ENCODE data around the gene KIRREL3.

The KIRREL3 gene

DNA sequence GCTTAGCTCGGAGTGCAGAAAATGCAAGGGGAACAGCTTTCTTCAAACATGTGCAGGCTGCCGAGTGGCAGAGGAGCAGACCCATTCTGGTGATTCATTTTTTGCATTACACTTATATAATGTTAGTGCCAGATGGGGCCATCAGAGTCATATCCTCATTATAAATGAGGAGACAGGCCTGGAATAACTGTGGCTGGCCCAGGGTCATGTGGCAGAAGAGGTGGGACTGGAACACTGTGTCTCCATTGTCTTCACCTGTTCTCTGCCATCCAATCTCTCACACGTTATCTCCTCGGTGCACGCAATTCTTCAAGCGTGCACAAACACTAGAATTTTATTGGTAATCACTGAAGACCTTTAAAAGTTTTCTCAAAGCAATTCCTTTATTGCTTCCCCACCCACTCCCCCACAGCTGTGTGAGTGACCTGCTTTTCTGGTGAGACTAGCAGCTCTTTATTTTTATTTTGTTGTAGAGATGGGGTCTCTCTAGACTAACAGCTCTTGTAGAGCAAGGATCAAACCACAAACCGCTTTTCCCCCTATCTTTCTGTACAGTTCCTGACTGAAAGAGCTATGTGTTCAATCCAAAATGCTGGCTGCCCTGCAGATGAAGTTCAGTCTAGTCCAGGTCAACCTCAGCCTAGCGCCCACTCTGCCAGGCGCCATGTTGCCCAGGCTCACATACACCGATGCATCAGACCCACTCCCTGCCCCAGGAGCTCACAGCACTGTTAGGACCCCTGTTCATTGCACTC is 569.8 kb downstream of the KIRREL3 start:
- DNase-seq = no peak

DNA sequence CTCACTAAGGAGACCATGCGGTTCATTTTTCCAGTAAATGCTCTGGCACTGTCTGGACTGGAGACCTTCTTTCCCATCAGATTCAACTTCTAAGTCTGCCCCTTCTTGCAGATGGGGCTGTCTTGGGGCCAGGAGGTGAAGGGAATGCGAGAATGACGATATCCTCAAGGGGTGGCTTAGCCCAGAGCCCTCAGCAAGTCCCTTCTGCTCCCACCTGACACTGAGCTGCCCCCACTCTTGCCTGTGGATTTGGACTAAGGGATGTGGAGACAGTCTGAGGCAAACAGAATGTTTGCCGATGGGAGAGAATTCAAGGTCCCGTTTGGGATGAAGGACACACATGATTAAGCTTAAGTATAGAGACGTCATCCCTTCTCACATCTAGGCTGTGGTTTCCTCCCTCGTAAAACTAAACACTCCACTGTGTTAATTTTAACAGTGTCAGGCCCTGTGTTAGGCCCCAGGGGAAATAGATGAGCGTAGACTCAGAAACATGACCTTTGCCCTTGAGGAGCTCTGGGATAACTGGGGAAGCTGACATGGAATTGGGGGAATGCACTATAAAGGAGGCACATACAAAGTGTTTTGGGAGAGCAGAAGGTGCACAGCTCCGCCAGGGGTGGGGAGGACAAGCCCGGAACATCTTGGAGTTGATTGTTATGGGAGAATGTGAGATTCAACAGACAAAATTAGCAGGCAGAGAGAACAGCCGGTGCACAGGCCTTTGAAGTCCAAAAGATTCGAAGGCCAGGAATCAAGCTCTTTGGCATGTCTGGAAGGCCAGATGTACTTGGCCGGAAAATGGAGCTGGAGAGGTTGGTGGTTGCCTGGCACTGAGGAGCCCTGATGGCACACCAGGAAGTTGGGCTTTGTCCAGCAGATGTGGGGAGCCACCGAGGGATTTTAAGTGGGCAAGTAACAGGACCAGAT is 573.5 kb downstream of the KIRREL3 start:
- DNase-seq = no peak

DNA sequence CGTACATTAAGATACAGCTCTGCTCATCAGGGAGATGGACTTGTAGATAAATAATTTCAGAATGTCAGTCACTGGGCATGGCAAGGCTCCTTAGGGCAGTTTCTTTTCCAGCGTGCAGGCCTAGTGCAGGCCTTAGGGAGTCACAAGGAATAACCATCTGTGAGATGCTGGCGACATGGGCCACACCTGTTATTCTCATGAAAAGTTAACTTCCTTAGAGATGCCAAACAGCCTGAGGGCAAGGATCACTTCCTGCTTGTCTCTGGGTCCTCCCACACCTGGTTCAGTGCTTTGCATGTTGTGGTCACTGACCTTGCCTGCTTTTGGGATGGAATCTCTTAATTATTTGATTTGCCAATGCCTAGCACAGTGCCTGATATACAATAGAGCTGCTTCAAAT is 574.5 kb downstream of the KIRREL3 start:
- DNase-seq = no peak

DNA sequence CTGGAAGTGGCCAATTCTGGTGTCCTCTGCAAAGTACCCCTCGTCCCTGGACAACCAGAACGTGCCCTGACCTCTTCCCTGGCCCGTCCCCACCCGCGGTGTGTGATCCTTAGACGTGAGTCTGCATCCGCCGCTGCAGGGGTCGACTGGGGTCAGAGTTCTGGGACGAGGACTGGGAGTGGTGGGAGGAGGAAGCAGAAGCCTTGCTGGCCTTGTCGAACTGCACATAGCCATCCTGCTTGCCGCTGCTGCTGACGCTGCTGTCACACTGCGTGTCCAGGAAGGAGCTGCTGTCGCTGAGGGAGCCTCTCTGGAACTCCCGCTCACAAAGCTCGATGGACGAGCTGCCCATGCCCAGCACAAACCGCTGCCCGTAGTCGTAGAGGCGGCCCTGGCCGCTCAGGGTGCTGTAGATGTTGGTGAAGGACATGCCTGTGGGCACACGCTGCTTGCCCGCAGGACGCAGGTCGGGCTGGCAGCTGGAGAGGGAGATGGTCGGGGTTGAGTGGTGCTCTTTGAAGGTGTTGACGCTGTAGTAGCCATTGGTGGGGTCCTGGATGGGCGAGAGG is 576.0 kb downstream of the KIRREL3 start:
- DNase-seq = no peak

DNA sequence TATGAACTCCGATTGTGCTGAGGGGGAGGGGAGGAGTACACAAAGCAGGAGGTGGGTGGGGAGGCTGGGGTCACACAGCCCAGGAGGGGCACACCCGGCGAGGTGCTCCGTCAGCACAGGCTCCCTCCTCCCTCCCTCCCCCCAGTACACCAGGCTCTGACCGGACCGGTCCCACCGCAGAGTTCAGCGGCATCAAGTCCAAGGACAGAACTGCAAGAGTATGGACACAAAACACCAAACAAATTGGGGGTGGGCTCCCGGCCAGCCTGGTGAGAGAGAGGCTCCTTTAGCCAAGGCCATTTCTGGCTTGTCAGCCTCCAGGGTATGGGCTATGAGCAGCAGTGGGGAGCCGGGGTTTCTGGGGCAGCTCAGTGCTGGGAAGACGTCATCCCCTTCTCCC is 576.8 kb downstream of the KIRREL3 start:
- DNase-seq = no peak

DNA sequence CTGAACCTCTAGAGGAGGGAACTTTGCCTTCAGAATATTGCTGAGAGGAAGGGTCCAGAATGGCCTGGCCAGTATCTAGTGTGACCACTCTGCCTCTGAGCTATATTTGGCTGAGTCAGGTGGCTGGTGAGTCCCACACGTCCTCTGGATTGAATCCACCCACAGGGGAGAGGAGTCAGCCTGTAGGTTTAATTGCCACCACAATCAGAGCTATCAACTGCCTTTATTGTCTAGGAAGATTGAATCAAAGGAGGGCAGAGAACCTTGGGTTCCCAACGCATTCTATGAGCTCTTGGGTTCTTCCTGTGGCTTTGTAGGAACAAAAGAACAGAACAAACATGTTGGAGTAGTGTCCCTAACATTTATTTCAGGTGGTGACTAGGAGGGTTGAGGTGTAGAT is 577.4 kb downstream of the KIRREL3 start:
- DNase-seq = no peak

DNA sequence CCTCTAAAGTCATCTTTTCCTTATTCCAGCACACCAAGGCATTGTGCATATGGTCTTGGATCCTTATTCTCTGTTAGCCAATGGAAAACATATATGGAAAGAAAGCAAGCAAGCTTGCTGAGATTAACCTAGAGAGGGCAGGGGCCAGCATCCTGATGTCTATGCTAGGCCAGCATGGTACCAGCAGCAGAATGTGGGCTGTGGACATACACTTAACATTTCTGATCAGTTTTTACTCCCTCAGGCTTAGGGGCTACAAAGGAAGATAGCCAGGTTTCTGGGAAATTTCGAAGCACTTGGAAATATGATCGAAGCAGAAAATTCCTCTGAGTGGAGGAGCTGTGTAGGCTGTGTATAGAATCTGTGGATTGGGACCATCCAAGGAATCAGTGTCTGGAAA is 578.1 kb downstream of the KIRREL3 start:
- no peak for DNase-seq

DNA sequence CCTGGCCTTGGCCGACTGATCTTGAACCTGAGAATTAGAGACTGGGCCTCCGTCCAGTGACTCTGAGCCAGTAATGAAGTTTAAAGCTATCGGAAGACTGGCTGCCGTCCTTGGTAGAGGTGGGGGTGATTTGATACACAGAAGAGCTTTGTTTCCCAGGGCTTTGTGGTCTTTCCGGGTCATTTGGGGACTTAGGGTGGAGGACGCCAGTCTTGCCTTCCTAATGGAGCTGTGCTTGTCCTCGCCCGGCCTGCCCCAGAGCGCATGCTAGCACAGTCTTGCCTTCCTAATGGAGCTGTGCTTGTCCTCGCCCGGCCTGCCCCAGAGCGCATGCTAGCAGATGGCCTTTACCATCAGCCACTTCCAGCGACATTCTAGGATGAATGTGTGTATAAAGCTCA is 579.3 kb downstream of the KIRREL3 start:
- DNase-seq = no peak

DNA sequence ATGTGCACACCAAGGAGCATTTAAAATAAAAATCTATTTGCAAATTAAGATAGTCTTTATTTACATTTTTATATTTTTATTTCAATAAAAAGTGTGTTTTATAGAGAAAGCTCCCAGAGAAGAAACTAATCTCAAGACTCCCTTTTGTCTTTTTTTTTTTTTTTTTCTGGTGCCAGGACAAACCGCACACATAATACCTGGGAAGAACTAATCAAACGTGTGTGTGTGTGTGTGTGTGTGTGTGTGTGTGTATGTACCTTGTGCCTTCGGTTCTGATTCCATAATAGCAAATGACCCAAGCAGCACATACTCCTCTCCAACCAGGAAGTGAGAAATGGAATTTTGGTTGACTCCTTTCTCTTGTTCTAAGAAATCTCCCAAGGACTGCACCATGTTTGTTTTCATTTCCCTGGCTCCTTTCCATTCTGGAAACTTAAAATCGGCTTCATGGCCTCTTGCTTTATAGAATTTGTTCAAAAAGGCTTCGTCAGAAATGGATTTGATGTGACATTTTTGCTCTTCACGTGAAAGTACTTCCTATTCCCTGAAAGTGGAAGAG is 579.8 kb downstream of the KIRREL3 start:
- DNase-seq = no peak

DNA sequence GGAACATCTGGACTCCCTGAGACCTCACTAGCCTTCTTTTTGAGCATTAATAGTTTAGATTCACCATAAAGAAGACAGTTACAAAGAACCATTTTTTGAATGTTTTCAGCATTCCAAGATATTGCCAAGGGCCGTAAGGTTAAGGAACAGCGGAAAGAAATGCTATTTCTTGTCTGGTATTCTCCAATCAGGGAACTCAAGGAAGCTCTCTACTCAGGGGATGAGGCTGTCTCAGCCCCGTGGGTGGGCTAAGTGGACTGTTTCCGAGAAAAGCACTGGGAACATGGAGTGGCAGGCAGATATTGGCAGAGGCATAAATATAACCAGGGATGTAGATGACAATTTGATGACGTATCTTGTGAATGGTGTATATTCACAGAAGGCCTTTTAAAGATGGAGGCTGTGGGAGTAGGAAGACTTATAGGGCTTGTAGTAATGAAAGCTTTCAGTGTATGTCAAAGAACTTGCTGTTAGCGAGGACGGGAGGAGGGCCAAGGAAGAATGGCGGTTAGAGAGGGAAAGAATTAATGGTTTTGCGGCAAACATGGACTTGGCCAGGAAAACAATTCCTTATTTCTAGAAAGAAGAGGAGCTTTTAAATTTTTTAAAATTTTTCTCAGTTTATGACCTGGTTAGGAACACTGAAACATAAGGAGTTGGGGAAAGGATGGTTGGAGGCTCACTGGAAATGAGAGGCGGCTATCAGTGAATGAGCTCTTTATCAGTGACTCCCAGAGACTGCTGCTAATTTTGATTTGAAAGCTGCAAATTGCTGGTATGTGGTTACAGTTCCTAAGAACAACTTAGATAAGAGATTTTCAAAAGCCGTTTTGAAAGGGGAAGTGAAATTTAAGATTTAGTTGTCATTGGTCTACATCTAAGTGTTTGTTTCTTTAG is 580.5 kb downstream of the KIRREL3 start:
- DNase-seq = no peak

DNA sequence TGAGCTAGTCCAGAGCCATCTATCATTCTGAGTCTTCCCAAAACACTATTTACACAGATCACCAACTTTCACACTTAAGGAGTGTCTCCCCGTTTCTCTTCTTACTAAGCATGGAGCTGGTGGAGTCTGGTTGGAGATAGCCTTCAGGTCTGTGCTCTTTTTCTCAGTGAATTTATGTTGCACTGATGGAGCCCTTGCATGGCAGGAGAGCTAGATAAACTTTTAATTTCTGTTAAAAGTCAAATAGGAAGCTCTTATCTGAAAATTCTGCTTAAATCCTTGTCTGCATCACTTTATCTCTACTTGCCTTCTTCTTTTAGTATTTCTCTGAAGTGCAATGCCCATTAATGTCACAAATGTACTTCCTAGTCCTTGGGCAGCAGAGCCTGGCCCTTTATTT is 581.7 kb downstream of the KIRREL3 start:
- DNase-seq = no peak

DNA sequence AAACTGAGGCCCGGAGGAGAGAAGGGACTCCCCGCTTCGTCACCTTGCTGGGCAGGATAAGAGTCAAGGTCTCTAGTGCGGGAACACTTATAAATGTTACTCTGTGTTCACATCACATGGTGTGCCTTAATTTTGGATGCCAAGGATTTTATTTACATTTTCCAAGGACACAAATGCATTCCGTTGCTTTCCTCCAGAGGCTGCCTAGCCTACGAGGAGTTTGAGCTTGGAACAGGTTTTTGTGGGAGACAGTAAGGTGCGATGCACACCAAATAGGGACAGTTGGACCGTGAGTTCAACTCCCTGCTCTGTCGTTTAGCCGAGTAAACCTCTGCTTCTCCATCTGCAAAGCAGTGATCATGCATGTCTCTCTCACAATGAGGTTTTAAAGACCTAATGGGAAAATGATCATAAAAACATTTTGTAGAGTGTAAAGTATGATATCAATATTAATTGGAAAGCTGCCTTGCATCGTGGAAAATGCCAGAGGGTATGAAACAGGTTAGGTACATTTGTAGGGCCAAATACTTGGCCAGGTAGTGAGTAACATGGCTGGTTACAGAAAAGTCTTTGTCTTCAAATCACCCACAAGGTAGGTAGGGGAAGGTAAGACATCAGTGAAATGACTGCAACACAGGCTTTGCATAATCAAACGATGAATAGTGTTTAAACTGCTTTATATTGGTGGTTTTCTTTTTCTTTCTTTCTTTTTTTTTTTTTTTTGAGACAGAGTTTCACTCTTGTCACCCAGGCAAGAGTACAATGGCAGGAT is 583.3 kb downstream of the KIRREL3 start:
- DNase-seq = no peak

DNA sequence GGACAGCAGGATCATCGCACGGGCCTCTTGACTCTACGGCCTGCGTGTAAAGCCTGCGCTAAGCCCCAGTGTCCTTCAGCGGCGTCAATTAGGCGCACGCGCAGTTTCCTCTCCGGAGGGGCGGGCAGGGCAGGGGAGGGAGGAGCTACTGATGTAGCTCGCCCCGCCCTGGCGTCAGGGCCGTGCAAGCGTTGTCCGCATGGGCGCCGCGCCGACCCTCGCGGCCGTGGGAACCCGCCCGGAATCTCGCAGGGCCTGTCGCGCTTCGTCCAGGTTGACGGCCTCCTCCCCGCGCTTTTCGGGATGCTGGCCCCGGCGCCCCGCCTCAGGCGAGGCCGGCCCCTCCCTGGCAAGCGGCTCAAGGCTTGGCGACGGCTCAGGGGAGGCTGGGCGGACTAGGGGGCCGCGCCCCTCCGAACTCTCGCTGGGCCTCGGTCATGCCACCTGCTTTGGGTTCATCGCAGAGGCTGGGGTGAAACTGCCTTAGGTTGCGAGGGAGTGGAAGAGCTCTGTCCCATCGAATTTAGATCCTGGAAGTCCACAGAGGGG is 584.0 kb downstream of the KIRREL3 start:
- DNase-seq = no peak

DNA sequence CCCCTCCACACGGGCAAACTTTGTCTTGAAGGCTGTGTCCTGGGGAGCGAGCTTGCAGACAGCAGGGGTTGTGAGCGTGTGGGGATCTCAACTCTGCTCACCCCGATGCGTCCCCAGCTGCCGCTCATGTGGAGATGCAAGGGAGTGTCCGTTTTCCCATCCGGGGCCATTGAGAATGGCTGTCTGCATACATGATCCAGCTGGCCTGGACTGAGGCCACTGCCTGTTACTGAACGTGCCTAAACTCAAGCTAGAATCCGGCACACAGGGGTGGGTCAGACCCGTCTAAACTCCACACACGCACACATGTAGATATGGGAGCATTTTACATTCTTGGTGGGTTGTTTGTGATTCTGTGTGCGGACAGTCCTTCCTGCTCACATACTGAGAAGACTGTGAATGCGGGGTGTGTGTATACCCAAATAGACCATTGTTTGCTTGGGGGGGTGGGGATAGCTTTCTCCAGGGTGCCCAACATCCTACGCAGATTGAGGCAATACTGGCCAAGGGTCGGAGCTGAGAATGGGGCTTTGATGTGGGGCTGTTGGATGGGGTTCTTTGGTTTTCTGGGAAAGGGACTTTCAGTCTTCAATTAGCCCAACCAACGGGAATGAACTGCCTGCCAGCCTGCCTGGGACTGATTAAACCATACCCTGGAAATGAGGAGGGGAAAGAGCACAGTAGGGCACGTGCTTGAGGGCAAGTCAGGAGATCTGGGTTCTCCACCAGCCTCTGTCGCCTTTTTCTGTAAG is 584.7 kb downstream of the KIRREL3 start:
- DNase-seq = no peak

DNA sequence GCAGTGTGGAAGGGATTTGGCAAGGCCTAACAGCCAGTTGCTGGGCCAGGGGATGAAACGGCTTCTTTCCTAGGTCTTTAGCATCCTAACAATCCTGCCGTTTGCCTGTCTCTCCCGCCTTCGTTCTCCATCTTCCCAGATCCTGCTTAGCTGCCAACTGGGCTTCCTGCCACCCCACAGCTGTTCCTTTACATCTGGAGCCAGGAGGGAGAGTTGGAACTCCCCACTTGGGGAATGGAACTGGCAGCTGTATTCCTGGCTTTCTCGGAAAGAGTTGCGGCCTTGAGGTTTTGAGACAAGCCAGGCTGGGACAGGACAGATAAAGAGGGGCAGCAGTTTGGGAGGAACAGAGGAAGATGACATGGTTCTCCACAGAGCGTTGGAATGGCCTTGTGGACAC is 585.4 kb downstream of the KIRREL3 start:
- DNase-seq = no peak

DNA sequence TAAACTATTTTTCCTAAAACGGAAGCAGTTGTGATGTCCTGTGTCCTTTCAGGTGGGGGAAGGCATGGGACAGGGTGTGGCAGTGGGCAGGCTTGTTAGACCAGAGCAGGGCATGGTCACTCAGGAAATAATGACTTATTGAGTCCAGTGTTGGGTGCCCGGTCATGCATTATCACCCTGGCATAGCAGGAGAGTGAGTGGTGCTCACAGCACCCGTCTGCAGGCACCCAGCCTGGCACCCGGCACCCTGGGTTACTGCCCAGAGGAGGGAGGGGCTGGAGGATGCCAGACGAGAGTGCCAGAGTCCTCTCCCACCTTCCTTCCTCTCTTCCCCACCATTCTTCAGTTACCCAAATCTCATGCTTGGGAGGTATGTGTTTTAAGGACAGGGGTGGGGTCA is 586.0 kb downstream of the KIRREL3 start:
- DNase-seq = no peak

DNA sequence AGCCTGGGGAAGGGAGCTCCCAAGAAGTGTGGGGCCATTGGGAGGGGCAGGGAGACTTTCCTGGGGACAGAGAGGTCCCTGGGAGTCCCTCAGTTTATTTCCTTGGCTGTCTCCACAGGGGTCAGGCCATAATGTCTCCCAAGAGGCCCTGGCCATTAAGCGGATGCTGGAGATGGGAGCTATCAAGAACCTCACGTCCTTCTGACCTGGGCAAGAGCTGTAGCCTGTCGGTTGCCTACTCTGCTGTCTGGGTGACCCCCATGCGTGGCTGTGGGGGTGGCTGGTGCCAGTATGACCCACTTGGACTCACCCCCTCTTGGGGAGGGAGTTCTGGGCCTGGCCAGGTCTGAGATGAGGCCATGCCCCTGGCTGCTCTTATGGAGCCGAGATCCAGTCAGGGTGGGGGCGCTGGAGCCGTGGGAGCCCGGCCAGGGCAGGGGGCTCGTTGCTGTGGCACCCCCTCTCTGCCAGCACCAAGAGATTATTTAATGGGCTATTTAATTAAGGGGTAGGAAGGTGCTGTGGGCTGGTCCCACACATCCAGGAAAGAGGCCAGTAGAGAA is 586.6 kb downstream of the KIRREL3 start:
- DNase-seq = no peak

DNA sequence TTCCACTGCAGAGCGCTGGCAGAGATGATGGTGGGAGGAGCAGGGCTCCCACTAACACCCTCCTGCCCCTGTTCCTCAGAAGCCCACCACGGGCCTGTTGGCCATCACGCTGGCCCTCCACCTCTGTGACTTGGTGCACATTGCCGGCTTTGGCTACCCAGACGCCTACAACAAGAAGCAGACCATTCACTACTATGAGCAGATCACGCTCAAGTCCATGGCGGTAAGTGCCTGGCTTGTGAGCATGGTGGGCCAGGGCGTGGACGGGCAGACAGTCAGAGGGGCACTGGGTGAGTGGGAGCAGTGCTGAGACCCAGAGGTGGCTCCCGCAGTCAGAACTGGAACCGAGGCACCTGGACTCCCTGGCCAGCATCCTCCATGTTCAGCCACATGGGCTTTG is 587.1 kb downstream of the KIRREL3 start:
- DNase-seq = no peak

DNA sequence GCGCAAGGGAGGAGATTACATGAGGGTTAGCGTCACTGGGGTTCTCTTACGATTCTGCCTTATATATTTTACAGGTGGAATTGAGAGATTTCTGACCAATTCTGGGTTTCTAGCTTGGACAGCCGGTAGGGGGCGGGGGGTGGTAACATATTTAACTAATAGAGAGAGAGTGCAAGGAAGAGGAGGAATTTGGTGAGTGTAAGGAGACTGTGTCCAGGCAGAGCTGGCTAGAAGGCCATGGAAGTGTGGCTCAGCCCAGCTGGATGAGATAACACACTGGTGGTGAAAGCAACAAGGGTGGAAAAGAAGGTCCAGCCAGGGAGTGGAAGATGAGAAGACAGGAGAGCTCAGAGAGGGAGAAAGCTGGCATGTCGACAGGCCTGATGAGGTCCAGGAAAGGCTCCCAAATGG is 588.6 kb downstream of the KIRREL3 start:
- DNase-seq = no peak

DNA sequence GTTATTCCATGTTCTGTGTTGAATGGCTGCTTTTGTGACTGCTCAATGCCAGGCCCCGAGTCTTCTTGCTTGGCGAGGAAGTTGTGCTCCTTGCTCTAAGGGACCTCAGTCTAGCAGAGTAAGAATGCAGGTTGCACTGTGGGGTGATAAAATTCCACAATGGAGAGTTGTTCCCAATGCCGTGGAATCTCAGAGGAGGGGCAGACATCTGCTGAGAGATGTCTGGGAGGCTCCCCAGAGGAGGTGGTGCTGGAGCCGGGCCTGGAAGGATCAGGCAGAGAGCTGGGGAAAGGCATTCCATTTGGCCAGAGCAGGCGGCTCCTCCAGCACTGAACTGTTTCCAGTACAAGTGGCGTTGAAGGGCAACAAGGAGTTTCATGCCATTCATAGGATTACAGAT is 589.9 kb downstream of the KIRREL3 start:
- no peak for DNase-seq

All from NCI-H1694 treated with DMSO at 0.1 percent for 48 hours (cell line).